Bone marrow (tissue), 2 donors: Measurements from ENCODE around the gene SYTL5.

Experiments
- DNase-seq, 2 donors: peaks; one replicate each; lab custom pipeline; 2025; lab: John Stamatoyannopoulos, UW

Gene SYTL5

GRCh38 chrX:38138900-38139299, 132.5 kb downstream of the SYTL5 start:
- no peak for DNase-seq

- DNase-seq, result no peak
Observed at GRCh38 chrX:38142610-38143009, 136.3 kb downstream of the SYTL5 start.

GRCh38 chrX:38149016-38149415, 142.7 kb downstream of the SYTL5 start:
- DNase-seq, result no peak

GRCh38 chrX:38150993-38151392, 144.6 kb downstream of the SYTL5 start:
- DNase-seq, result no peak

GRCh38 chrX:38151441-38151840, 145.1 kb downstream of the SYTL5 start:
- DNase-seq, result no peak

GRCh38 chrX:38154340-38154739, 148.0 kb downstream of the SYTL5 start:
- DNase-seq, result no peak

- DNase-seq, result no peak
Observed at GRCh38 chrX:38154818-38155217, 148.5 kb downstream of the SYTL5 start.

- no peak for DNase-seq
Observed at GRCh38 chrX:38156838-38157237, 150.5 kb downstream of the SYTL5 start.

GRCh38 chrX:38163193-38163592, 156.8 kb downstream of the SYTL5 start:
- no peak for DNase-seq

- DNase-seq, result no peak
Observed at GRCh38 chrX:38165023-38165422, 158.7 kb downstream of the SYTL5 start.

- DNase-seq, result no peak
Observed at GRCh38 chrX:38166478-38167083, 160.2 kb downstream of the SYTL5 start.

GRCh38 chrX:38170556-38170955, 164.2 kb downstream of the SYTL5 start:
- DNase-seq, result no peak

GRCh38 chrX:38172596-38172995, 166.2 kb downstream of the SYTL5 start:
- no peak for DNase-seq

GRCh38 chrX:38175139-38175538, 168.8 kb downstream of the SYTL5 start:
- DNase-seq, result no peak

- no peak for DNase-seq
Observed at GRCh38 chrX:38178396-38178795, 172.0 kb downstream of the SYTL5 start.
